HG03565 (cell line): ENCODE measurements around the gene USP10.
"Not testable (repeated sequence)": the region's sequence is repeated elsewhere in the genome, so short reads cannot be mapped to it uniquely, and the experiment has no call there.

Experiments used
- ATAC-seq: cut with Tn5 transposase; IDR thresholded peaks from one replicate; pipeline ENCODE4 v1.9.1; 2021; ENCODE audit warnings: mild to moderate bottlenecking, moderate library complexity; ENCODE audit not compliant: unreplicated experiment

USP10 gene

DNA sequence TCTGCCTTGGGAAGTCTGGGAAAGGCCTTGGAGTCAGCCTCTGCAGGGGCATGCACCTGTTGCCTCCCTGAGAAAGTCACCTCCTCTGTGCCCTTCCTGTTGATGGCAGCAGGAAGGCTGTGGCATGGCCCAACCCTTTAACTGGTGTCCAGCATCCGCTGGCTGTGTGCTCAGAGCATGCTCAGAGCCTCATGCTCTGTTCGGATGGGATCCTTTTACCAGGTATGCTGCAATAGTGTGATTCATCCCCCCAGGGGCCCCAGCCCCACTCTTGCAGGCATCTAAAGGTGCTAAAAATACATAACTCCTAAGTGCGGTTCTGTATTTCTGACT, 26.6 kb upstream of the USP10 start:
- ATAC-seq, result no peak

- no peak for ATAC-seq
These were observed 26.2 kb upstream of the USP10 start for GRCh38 chr16:84673561-84673960.

DNA sequence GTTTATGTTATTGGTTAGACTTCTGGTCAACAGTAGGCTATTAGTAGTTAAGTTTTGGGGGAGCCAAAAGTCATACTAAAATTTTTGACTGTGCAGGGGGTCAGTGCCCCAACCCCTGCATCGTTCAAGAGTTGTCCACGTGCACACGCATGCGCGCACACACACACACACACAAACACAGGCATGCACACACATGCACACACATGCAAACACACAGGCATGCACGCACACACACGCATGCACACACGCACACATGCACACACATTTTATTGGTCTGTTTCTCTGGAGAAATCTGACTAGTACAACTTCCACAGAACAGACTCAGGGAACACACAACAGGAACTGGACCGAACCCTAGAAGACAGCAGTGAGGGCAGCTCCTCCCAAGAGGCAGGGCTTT, 24.4 kb upstream of the USP10 start:
- no peak for ATAC-seq

- no peak for ATAC-seq
These were observed 23.9 kb upstream of the USP10 start for GRCh38 chr16:84675884-84676283.

GRCh38 chr16:84677017-84677803, 22.6 kb upstream of the USP10 start:
- no peak for ATAC-seq

- no peak for ATAC-seq
These were observed 22.0 kb upstream of the USP10 start for GRCh38 chr16:84677849-84678248.

DNA sequence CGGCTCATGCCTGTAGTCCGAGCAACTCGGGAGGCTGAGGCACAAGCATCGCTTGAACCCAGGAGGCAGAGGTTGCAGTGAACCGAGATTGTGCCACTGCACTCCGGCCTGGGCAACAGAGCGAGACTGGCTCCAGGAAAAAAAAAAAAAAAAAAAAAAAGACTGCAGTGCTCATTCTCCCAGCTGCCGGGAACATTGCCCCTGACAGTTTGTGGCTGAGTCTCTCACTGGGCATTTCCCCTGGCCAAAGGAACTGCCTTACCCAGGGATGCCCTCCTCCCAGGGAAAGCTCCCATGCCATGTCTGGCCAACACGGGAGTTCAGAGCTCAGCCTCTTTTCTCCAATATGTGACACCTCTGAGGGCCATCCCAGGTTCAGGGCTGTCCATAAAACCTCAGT, 21.3 kb upstream of the USP10 start:
- ATAC-seq, result no peak

GRCh38 chr16:84680165-84680842, 19.5 kb upstream of the USP10 start:
- no peak for ATAC-seq

GRCh38 chr16:84680843-84681629, 18.8 kb upstream of the USP10 start:
- ATAC-seq, result no peak

GRCh38 chr16:84683691-84684591, 15.9 kb upstream of the USP10 start:
- no peak for ATAC-seq

DNA sequence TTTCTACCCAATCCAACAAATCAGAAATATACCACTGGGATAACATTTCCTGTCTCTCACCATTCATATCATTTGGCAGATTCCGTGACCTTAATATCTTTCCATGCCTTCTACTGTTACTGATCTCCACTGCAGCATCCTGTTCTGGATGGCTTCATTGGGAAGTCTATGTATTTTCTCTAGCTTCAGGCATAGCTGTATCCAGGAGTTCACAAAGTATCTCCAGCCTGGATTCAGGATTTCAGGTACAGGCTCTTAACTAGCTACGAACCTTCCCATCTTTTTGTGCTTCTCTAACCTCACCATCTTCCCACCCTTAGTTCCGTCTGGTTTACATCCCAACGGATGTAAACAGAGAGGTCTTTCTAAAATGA, 15.2 kb upstream of the USP10 start:
- no peak for ATAC-seq

DNA sequence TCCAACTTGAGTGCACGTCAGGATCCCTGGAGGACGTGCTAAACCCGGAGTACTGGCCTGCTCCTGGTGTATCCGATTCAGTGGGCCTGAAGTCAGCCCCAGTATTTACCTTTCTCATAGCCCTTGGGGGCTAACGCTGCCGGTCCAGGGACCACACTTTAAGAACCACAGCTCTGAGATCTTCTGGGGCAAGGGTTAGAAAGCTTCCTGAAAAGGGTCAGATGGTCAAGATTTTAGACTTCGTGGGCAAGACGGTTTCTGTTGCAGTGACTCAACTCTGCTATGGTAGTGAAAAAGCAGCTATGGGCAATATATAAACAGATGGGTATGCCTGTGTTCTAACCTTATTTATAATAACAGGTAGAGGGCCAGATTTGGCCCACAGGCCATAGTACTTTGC, 14.6 kb upstream of the USP10 start:
- no peak for ATAC-seq

DNA sequence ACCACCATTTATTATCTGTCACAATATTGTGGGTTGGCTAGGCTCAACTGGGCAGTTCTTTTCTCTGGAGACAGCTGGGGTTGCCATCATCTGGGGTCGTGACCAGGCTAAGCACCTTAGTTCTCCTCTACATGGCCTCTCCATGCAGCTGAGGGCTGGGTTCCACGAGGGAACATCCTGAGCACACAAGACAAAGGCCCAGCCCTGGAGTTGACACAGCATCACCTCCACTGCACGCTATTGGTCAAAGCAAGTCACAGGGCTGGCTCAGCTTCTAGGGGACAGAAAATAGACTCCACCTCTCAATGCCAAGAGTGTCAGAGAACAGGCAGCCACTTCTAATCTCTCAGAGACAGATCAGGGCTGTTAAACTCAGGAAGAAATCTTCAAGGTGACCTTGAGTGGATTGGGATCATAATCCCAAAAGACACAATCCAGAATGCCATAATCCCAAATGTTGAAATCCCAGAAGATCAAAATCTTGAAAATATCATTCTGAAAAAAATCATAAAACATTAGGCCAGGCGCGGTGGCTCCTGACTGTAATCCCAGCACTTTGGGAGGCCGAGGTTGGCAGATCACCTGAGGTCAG, 13.0 kb upstream of the USP10 start:
- ATAC-seq, result no peak

GRCh38 chr16:84687715-84688114, 12.1 kb upstream of the USP10 start:
- no peak for ATAC-seq

DNA sequence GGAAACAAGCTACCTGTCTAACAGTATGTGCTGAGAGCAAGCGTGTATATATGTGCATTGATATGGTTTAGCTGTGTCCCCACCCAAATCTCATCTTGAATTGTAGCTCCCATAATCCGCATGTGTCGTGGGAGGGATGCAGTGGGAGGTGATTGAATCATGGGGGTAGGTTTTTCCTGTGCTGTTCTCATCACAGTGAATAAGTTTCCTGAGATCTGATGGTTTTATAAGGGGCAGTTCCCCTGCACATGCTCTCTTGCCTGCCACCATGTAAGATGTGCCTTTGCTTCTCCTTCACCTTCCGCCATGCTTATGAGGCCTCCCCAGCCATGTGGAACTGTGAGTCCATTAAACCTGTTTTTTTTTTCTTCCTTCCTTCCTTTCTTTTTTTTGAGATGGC, 11.6 kb upstream of the USP10 start:
- not testable (repeated sequence) for ATAC-seq

DNA sequence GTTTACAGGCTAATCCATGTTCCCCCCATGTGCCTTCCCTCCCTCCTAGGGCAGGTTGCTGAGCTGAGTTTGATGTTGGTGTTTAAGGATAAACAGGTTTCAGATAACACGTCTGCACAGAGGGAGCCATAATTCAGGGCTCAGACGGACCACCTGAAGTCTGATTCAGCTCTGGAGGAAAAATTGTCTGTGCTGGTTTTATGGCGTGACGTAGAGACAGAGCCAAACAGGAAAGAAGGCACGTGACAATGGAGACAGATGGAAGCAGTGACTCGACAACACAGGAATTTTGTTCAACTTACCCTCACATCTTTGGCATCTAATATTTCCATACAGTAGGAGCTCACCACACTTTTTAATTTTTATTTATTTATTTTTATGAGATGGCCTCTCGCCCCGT, 10.7 kb upstream of the USP10 start:
- ATAC-seq, result no peak

DNA sequence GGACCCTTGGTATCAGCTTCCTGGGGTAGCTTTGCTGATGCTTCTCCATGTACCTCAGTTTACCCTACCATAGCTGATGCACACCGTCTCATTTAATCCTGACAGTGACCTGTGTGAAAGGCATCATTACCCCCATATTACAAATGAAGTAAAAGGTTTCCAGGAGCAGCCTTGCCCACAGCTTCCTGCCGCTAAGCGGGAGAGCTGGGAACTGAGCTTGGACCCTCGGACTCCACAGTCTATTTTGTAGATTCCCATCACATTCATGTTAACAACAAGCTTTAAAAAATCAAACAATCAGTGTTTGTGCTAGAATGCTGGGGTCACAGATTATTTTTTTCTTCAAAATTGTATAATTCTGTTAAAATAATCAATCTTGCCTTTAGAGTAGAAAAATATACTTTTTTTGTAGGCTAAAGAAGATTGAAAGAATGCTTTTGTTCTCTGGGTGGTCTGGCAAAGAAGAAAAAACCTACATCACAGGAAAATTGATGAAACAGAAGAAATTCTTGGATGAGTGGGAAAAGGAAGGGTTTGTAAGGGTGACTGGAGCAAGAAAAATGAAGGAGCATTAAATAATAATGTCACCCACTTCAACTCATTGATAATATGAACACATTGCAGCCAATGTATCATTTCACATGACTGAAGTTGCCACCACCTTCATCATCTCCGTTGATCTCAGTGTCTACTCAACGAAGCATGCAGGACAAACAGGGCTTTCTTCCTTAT, 9.5 kb upstream of the USP10 start:
- no peak for ATAC-seq

GRCh38 chr16:84692451-84693214, 7.2 kb upstream of the USP10 start:
- no peak for ATAC-seq

- ATAC-seq, result not testable (repeated sequence)
These were observed 5.9 kb upstream of the USP10 start for GRCh38 chr16:84693869-84694268.
